NCI-H1694 (cell line): ENCODE results near the gene CLHC1.
"Not testable (repeated sequence)": the region's sequence is repeated elsewhere in the genome, so short reads cannot be mapped to it uniquely, and the experiment has no call there.

Source experiments
- DNase-seq: peaks from one replicate; lab custom pipeline; 2025; lab: John Stamatoyannopoulos, UW

CLHC1 gene

DNA sequence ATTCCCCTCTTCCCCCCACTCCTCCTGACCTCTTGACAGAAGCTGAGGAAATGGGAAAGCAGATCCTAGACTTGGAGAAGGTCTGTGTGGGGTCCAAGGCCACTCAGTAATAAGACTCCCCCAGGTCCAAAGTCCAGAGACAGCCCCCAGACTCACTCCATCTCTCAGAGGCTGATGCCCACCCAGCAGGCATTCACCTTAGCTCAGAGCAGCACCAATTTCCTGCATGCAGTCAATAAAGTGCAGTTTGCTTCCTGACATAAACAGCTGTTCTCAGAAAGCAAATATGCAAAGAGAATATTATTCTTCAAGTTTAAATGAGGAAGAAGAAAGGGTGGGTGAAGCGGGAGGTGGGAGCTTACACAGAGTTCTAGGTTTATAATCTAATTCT, 97.8 kb downstream of the CLHC1 start:
- DNase-seq = no peak

DNA sequence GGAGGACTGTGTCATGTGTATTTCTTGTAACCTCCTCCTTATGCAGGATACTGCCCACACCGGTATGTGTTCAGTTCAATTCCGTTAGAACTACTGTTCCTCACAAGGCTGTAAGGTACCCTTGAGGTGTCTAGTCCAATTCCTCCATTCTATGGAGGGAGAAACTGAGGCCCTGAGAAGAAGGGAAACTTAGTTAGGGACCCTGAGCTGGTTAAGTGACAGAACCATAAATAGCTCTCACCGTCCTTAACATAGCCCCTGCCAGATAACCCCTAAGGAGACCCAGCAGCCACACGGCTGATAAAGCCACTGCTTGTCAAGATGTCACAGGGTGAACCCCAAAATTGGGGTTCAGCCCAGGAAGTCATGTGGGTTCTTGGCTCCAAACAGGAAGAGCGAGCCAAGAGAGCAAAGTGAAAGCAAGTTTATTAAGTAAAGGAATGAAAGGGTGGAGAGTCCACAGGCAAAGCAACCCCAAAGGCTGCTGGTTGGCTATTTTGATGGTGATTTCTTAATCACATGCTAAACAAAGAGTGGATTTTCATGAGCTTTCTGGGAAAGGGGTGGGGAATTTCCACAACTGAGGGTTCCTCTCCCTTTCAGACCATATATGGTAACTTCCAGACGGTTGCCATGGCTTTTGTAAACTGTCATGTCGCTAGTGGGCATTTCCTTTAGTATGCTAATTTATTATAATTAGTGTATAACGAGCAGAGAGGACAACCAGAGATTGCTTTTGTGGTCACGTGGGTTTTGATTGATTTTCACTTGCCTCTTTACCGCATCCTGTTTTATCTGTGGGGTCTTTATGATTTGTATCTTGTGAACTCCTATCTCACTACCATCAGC, 98.4 kb downstream of the CLHC1 start:
- DNase-seq = no peak

DNA sequence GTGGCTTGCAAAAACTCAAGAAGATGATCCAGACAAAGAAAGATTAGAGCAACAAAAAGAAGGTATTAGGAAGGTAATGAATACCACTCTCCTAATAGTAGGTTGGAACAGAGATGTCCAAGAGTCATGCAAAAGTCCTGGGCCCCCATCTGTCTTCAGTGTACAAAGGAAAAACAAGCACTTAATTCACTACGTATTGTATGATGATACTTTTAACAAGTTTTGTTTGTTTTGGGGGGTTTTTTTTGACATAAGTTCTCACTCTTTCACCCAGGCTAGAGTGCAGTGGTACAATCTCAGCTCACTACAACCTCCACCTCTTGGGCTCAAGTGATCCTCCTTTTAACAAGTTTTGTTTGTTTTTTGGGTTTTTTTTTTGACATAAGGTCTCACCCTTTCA, 101.2 kb downstream of the CLHC1 start:
- DNase-seq = no peak

DNA sequence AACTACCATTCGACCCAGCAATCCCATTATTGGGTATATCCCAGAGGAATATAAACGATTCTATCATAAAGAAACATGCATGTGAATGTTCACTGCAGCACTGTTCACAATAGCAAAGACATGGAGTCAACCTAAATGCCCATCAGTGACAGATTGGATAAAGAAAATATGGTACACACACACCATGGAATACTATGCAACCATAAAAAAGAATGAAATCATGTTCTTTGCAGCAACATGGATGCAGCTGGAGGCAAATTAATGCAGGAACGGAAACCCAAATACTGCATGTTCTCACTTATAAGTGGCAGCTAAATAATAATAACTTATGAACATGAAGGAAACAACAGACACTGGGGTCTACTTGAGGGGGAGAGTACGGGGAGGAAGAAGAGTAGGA, 105.5 kb downstream of the CLHC1 start:
- not testable (repeated sequence) for DNase-seq
